GM10266 (cell line): ENCODE measurements around the gene FAM32A.

Source experiments
- DNase-seq: peaks from one replicate; pipeline ENCODE4 v3.0.0; 2012; ENCODE audit errors: extremely low spot score
- CTCF ChIP-seq: IDR thresholded peaks from 2 replicates; pipeline ENCODE4 v1.5.1; 2012; ENCODE audit warnings: mild to moderate bottlenecking, low read depth; ENCODE audit not compliant: control insufficient read depth, insufficient read depth; ENCODE audit errors: missing control alignments

The FAM32A gene

GRCh38 chr19:16155128-16155527, 30.1 kb upstream of the FAM32A start:
- DNase-seq: no peak
- TF ChIP-seq CTCF: no peak

GRCh38 chr19:16156904-16157303, 28.3 kb upstream of the FAM32A start:
- TF ChIP-seq CTCF: no peak

GRCh38 chr19:16157601-16158000, 27.6 kb upstream of the FAM32A start:
- DNase-seq: no peak

More at GRCh38 chr19:16156904-16157303, 28.3 kb upstream of the FAM32A start:
- DNase-seq: no peak

GRCh38 chr19:16159655-16160054, 25.6 kb upstream of the FAM32A start:
- TF ChIP-seq CTCF: no peak

More at GRCh38 chr19:16157601-16158000, 27.6 kb upstream of the FAM32A start:
- TF ChIP-seq CTCF: no peak

GRCh38 chr19:16160445-16160942, 24.7 kb upstream of the FAM32A start:
- DNase-seq: no peak
- no peak for TF ChIP-seq CTCF

More at GRCh38 chr19:16159655-16160054, 25.6 kb upstream of the FAM32A start:
- DNase-seq: no peak

- TF ChIP-seq CTCF: no peak
- DNase-seq: no peak
Observed at GRCh38 chr19:16160943-16161560, 24.2 kb upstream of the FAM32A start.

- no peak for DNase-seq
- TF ChIP-seq CTCF: no peak
Observed at GRCh38 chr19:16161840-16162239, 23.4 kb upstream of the FAM32A start.
